DND-41 (cell line): Measurements from ENCODE around the gene PIPOX.

ENCODE experiments used
- CTCF ChIP-seq: IDR thresholded peaks from 2 replicates; pipeline ENCODE4 v1.5.1; 2012; ENCODE audit warnings: borderline replicate concordance, low read length, moderate library complexity, mild to moderate bottlenecking; ENCODE audit not compliant: poor library complexity, severe bottlenecking; ENCODE audit errors: extremely low read depth
- EZH2 ChIP-seq: IDR thresholded peaks from 3 replicates; pipeline ENCODE4 v1.6.1; 2012; ENCODE audit warnings: borderline replicate concordance, low read depth, mild to moderate bottlenecking, moderate library complexity, low read length, inconsistent platforms; ENCODE audit not compliant: severe bottlenecking

- TF ChIP-seq CTCF (no peak), EZH2 (no peak)
These were observed 10.7 kb upstream of the PIPOX start for GRCh38 chr17:29032013-29032856.
